ENCODE measurements around the gene PRR4.

Gene PRR4

GRCh38 chr12:10801741-10802140 is 47.5 kb downstream of the PRR4 start:
- no peak for DNase-seq (ENCODE audit: low read depth)
